ENCODE data around the gene GCLM.
"Not testable (repeated sequence)": the region's sequence is repeated elsewhere in the genome, so short reads cannot be mapped to it uniquely, and the experiment has no call there.

The GCLM gene

GRCh38 chr1:93869653-93870052 is 39.6 kb downstream of the GCLM start:
- peaks cover 51% of the 10 kb centered on the region for H3K36me3 ChIP-seq (ENCODE audit: insufficient read depth, low read length)

GRCh38 chr1:93868492-93868891 is 40.7 kb downstream of the GCLM start:
- H3K4me1 ChIP-seq (ENCODE audit: control insufficient read depth, insufficient read depth, low read length, unreplicated experiment); H3K79me2 ChIP-seq (ENCODE audit: control insufficient read depth, insufficient read depth, low read length, unreplicated experiment); H3K27me3 ChIP-seq (ENCODE audit: insufficient read depth, low read length); H3K4me3 ChIP-seq (ENCODE audit: low read depth, low read length); H2AFZ ChIP-seq (ENCODE audit: low read length, unreplicated experiment); H3K27ac ChIP-seq (ENCODE audit: low read depth, low read length): not testable (repeated sequence)
- H3K36me3 ChIP-seq (ENCODE audit: insufficient read depth, low read length), result peaks cover 39% of the 10 kb centered on the region

More at GRCh38 chr1:93869653-93870052, 39.6 kb downstream of the GCLM start:
- no peak overlapping the region for H2AFZ ChIP-seq (ENCODE audit: low read length, unreplicated experiment)
- H3K27me3 ChIP-seq (ENCODE audit: insufficient read depth, low read length), result no peaks in the 10 kb centered on the region
- H3K4me1 ChIP-seq (ENCODE audit: control insufficient read depth, insufficient read depth, low read length, unreplicated experiment), result no peaks in the 10 kb centered on the region
- no peak overlapping the region for H3K27ac ChIP-seq (ENCODE audit: low read depth, low read length)
- no peak overlapping the region for H3K4me3 ChIP-seq (ENCODE audit: low read depth, low read length)
- peaks cover 2% of the 10 kb centered on the region for H3K79me2 ChIP-seq (ENCODE audit: control insufficient read depth, insufficient read depth, low read length, unreplicated experiment)

GRCh38 chr1:93865253-93865652 is 44.0 kb downstream of the GCLM start:
- Histone ChIP-seq H3K36me3 (ENCODE audit: insufficient read depth, low read length) (peaks cover 13% of the 10 kb centered on the region), H3K79me2 (ENCODE audit: control insufficient read depth, insufficient read depth, low read length, unreplicated experiment) (no peaks in the 10 kb centered on the region), H3K27ac (ENCODE audit: low read depth, low read length) (no peak overlapping the region), H3K27me3 (ENCODE audit: insufficient read depth, low read length) (peaks cover 7% of the 10 kb centered on the region; the same call in 1 of the 2 replicates), H3K4me3 (ENCODE audit: low read depth, low read length) (no peak overlapping the region), H3K4me1 (ENCODE audit: control insufficient read depth, insufficient read depth, low read length, unreplicated experiment) (no peaks in the 10 kb centered on the region), H2AFZ (ENCODE audit: low read length, unreplicated experiment) (no peak overlapping the region)

- Histone ChIP-seq H3K4me3 (ENCODE audit: low read depth, low read length) (no peak overlapping the region), H3K27ac (ENCODE audit: low read depth, low read length) (no peak overlapping the region), H3K27me3 (ENCODE audit: insufficient read depth, low read length) (peaks cover 7% of the 10 kb centered on the region; the same call in 1 of the 2 replicates), H3K36me3 (ENCODE audit: insufficient read depth, low read length) (peaks cover 4% of the 10 kb centered on the region), H3K4me1 (ENCODE audit: control insufficient read depth, insufficient read depth, low read length, unreplicated experiment) (no peaks in the 10 kb centered on the region), H2AFZ (ENCODE audit: low read length, unreplicated experiment) (no peak overlapping the region), H3K79me2 (ENCODE audit: control insufficient read depth, insufficient read depth, low read length, unreplicated experiment) (no peaks in the 10 kb centered on the region)
These were observed 45.1 kb downstream of the GCLM start for GRCh38 chr1:93864175-93864574.

GRCh38 chr1:93857653-93858052 is 51.6 kb downstream of the GCLM start:
- peaks cover 13% of the 10 kb centered on the region; the same call in 1 of the 2 replicates for H3K27me3 ChIP-seq (ENCODE audit: insufficient read depth, low read length)
- H3K4me1 ChIP-seq (ENCODE audit: control insufficient read depth, insufficient read depth, low read length, unreplicated experiment); H2AFZ ChIP-seq (ENCODE audit: low read length, unreplicated experiment); H3K79me2 ChIP-seq (ENCODE audit: control insufficient read depth, insufficient read depth, low read length, unreplicated experiment); H3K27ac ChIP-seq (ENCODE audit: low read depth, low read length); H3K36me3 ChIP-seq (ENCODE audit: insufficient read depth, low read length); H3K4me3 ChIP-seq (ENCODE audit: low read depth, low read length): not testable (repeated sequence)

- H3K4me3 ChIP-seq (ENCODE audit: low read depth, low read length); H3K27ac ChIP-seq (ENCODE audit: low read depth, low read length); H3K27me3 ChIP-seq (ENCODE audit: insufficient read depth, low read length); H3K4me1 ChIP-seq (ENCODE audit: control insufficient read depth, insufficient read depth, low read length, unreplicated experiment); H3K79me2 ChIP-seq (ENCODE audit: control insufficient read depth, insufficient read depth, low read length, unreplicated experiment); H3K36me3 ChIP-seq (ENCODE audit: insufficient read depth, low read length); H2AFZ ChIP-seq (ENCODE audit: low read length, unreplicated experiment): not testable (repeated sequence)
These were observed 53.2 kb downstream of the GCLM start for GRCh38 chr1:93855983-93856382.

GRCh38 chr1:93853940-93854339 is 55.3 kb downstream of the GCLM start:
- no peaks in the 10 kb centered on the region for H3K79me2 ChIP-seq (ENCODE audit: control insufficient read depth, insufficient read depth, low read length, unreplicated experiment)
- H3K27me3 ChIP-seq (ENCODE audit: insufficient read depth, low read length), result peaks cover 8% of the 10 kb centered on the region; the same call in 1 of the 2 replicates
- no peaks in the 10 kb centered on the region for H3K4me1 ChIP-seq (ENCODE audit: control insufficient read depth, insufficient read depth, low read length, unreplicated experiment)
- no peak overlapping the region for H2AFZ ChIP-seq (ENCODE audit: low read length, unreplicated experiment)
- no peaks in the 10 kb centered on the region for H3K36me3 ChIP-seq (ENCODE audit: insufficient read depth, low read length)
- no peak overlapping the region for H3K4me3 ChIP-seq (ENCODE audit: low read depth, low read length)
- no peak overlapping the region for H3K27ac ChIP-seq (ENCODE audit: low read depth, low read length)

- H3K27me3 ChIP-seq (ENCODE audit: insufficient read depth, low read length), result peaks cover 8% of the 10 kb centered on the region; the same call in 1 of the 2 replicates
- H2AFZ ChIP-seq (ENCODE audit: low read length, unreplicated experiment), result no peak overlapping the region
- no peaks in the 10 kb centered on the region for H3K36me3 ChIP-seq (ENCODE audit: insufficient read depth, low read length)
- H3K4me3 ChIP-seq (ENCODE audit: low read depth, low read length), result no peak overlapping the region
- H3K4me1 ChIP-seq (ENCODE audit: control insufficient read depth, insufficient read depth, low read length, unreplicated experiment), result peaks cover 6% of the 10 kb centered on the region
- no peak overlapping the region for H3K27ac ChIP-seq (ENCODE audit: low read depth, low read length)
- H3K79me2 ChIP-seq (ENCODE audit: control insufficient read depth, insufficient read depth, low read length, unreplicated experiment), result no peaks in the 10 kb centered on the region
These were observed 57.4 kb downstream of the GCLM start for GRCh38 chr1:93851878-93852277.

GRCh38 chr1:93851327-93851712 is 57.9 kb downstream of the GCLM start:
- H3K36me3 ChIP-seq (ENCODE audit: insufficient read depth, low read length), result no peaks in the 10 kb centered on the region
- H3K4me3 ChIP-seq (ENCODE audit: low read depth, low read length), result no peak overlapping the region
- H3K27me3 ChIP-seq (ENCODE audit: insufficient read depth, low read length), result peaks cover 8% of the 10 kb centered on the region; the same call in 1 of the 2 replicates
- H3K27ac ChIP-seq (ENCODE audit: low read depth, low read length), result no peak overlapping the region
- no peaks in the 10 kb centered on the region for H3K79me2 ChIP-seq (ENCODE audit: control insufficient read depth, insufficient read depth, low read length, unreplicated experiment)
- H3K4me1 ChIP-seq (ENCODE audit: control insufficient read depth, insufficient read depth, low read length, unreplicated experiment), result peaks cover 6% of the 10 kb centered on the region
- H2AFZ ChIP-seq (ENCODE audit: low read length, unreplicated experiment), result no peak overlapping the region

GRCh38 chr1:93850687-93851326 is 58.4 kb downstream of the GCLM start:
- H3K4me3 ChIP-seq (ENCODE audit: low read depth, low read length); H3K27me3 ChIP-seq (ENCODE audit: insufficient read depth, low read length); H3K27ac ChIP-seq (ENCODE audit: low read depth, low read length); H3K79me2 ChIP-seq (ENCODE audit: control insufficient read depth, insufficient read depth, low read length, unreplicated experiment); H2AFZ ChIP-seq (ENCODE audit: low read length, unreplicated experiment); H3K4me1 ChIP-seq (ENCODE audit: control insufficient read depth, insufficient read depth, low read length, unreplicated experiment); H3K36me3 ChIP-seq (ENCODE audit: insufficient read depth, low read length): not testable (repeated sequence)

- Histone ChIP-seq H3K27ac (ENCODE audit: low read depth, low read length) (peak overlapping the region; percentile 69), H2AFZ (ENCODE audit: low read length, unreplicated experiment) (peak overlapping the region; percentile 97), H3K79me2 (ENCODE audit: control insufficient read depth, insufficient read depth, low read length, unreplicated experiment) (no peaks in the 10 kb centered on the region), H3K4me3 (ENCODE audit: low read depth, low read length) (peak overlapping the region; percentile 94), H3K4me1 (ENCODE audit: control insufficient read depth, insufficient read depth, low read length, unreplicated experiment) (peaks cover 13% of the 10 kb centered on the region), H3K36me3 (ENCODE audit: insufficient read depth, low read length) (no peaks in the 10 kb centered on the region), H3K27me3 (ENCODE audit: insufficient read depth, low read length) (no peaks in the 10 kb centered on the region)
These were observed 60.8 kb downstream of the GCLM start for GRCh38 chr1:93848350-93848883.

All from ACC112 (cell line).